Astrocyte of the hippocampus (primary cell): ENCODE data around the gene ARHGEF11.
A peak's percentile ranks its signal among the peaks of the same experiment; 100 is the strongest.
"Not testable (repeated sequence)": the region's sequence is repeated elsewhere in the genome, so short reads cannot be mapped to it uniquely, and the experiment has no call there.

ENCODE experiments used
- DNase-seq: peaks from one replicate; pipeline ENCODE4 v3.0.0; 2011; ENCODE audit warnings: low read depth, low spot score

The ARHGEF11 gene

DNA sequence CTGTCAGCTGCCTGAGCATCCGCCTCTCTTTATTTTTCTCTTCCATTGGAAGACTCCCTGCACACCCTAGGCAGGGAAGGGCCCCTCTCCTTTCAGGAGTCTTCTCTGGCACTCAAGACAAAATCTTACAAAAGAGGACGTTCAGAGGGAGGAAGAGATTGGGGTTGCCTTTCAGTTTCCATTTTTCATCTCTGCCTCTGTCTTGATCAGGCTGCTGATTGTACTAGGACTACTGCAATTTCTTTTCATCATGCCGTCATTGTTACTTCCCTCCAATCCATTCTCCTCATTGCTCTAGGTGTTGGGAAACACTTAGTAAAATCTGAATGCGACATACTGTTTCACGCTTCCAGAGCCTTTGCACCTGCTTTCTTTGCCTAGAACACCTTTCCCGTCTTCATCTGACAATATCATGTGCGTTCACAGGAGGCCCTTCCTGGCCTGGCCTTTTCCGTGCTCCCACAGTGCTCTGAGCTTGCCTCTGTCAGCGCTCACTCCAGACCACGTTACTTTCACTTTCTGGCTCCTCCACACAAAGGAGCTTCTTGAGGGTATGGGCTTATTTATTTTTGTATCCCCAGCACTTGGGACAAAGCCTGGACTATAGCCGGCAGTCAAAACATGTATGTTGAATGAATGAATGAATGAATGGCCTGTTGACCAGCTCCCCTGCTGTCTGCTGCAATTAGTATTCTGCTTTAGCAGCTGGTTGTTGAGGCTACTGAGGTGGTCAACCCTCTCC lies 114.2 kb downstream of the ARHGEF11 start:
- peak; percentile 49 for DNase-seq

DNA sequence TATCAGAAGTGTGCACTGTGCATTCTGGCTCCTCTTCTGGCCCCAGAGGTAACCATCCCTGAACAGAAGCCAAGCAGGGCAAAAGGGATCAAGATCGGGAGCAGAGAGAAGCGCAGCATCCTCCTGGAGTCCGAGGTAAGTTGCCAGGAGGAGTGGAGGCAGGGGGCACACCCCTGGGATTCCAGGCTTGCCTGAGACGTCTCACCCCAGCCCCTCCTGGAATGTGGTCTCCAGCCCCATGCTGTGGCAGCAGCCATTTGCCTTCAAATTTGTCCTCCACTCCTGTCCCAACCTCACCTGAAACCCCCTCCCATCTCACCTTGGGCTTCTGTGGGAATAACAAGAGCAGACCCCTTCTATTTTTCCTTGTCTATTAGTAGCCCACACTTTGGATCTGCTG lies 115.1 kb downstream of the ARHGEF11 start:
- no peak for DNase-seq

DNA sequence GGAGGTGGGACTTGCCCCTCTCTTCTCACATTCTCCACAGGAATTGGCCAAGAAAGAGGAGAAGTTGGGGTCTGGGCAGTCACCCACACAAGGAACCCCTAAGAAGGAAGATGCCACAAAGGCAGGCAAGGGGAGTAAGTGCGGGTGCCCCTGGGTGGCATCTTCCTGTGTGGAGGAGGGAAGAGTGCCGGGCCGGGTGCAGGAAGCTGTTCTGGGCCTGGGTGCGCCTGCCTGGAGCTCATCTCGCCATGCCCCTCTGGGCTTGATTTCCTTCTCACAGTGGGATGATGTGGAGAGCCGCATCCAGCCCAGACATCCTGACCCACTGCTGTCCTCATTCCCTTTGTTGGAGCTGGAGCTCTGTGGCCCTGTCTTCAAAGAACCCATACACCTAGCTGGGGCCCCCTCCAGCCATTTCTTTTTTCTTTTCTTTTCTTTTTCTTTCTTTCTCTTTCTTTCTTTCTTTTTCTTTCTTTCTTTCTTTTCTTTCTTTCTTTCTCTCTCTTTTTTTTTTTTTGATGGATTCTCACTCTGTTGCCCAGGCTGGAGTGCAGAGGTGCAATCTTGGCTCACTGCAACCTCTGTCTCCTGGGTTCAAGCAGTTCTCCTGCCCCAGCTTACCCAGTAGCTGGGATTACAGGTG lies 115.8 kb downstream of the ARHGEF11 start:
- DNase-seq, result no peak

DNA sequence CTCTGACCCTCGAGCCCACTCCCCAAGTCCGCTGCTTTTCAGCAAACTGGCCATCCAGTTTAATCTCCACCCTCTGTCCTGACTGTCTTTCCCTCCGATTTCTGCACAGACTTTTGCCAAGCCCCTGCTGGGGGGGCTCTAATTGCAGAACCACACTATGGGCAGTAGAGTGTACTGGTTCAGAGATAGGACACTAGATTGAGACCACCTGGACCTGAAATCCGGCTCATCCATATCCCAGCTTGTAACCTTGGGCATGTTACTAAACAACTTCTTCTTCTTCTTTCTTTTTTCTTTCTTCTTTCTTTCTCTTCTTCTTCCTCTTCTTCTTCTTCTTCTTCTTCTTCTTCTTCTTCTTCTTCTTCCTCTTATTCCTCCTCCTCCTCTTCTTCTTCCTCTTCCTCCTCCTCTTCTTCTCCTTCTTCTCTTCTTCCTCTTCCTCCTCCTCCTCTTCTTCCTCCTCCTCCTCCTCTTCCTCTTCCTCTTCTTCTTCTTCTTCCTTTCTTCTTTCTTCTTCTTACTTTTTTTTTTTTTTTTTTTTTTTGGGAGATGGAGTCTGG lies 117.4 kb downstream of the ARHGEF11 start:
- no peak for DNase-seq

DNA sequence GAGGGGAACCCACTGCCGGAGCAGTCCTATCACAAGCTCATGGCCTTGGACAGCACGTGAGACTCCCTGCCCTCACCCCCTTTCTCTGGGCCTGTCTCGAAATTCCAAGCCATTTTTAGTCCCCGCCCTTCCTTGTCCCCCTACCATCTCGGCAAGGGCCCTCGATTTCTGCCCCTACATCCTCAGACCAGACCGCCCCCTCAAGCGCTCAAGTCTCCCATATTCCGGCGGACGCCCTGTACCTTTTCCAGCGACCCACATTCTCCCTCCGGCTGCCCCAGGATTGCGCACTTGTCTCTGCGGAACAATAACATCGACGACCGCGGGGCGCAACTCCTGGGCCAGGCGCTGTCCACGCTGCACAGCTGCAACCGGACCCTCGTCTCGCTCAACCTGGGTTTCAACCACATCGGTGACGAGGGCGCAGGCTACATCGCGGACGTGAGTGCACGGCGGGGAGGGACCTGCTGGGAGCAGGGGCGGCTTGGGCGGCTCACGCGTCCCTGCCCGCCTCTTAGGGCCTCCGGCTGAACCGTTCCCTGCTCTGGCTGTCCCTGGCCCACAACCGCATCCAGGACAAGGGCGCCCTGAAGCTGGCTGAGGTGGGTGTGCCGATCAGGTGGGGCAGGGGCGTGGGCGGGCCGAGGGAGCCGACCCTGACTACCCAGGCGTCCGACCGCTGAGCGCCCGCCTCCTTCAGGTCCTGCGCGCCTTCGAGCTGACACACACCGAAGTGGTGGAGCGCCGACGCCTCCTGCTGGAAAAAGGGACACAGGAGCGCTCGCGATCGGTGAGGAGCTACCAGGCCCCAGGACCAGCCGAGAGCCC lies 118.1 kb downstream of the ARHGEF11 start:
- peak; percentile 90 for DNase-seq

DNA sequence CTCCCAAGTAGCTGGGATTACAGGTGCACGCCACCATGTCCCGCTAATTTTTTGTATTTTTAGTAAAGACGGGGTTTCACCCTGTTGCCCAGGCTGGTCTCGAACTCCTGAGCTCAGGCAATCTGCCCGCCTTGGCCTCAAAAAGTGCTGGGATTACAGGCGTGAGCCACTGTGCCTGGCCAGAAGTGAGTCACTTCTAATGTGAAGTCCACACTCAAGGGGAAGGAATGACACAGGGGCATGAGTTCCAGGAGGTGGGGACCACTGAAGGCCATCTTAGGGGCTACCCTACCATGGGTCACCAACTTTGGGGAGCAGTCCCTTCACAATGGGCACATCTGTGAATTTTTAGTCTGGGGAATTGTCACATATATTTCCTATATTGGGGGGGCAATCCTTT lies 118.8 kb downstream of the ARHGEF11 start:
- not testable (repeated sequence) for DNase-seq

DNA sequence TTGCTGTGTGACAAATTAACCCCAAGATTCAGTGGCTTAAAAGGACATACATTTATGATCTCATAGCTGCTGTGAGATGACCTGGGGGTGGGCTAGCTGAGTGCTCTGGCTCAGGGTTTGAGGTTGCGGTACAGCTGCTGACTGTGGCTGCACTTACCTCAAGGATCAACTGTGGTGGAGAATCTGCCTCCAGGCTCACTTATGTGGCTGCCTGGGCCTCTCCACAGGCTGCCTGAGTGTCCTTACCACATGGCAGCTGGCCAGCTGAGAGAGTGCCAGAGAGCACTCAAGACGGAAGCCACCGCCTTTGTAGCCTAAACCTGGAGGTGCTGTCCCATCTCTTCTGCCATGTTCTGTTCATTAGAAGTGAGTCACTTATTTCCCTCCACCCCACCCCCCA lies 119.4 kb downstream of the ARHGEF11 start:
- DNase-seq, result peak; percentile 72

DNA sequence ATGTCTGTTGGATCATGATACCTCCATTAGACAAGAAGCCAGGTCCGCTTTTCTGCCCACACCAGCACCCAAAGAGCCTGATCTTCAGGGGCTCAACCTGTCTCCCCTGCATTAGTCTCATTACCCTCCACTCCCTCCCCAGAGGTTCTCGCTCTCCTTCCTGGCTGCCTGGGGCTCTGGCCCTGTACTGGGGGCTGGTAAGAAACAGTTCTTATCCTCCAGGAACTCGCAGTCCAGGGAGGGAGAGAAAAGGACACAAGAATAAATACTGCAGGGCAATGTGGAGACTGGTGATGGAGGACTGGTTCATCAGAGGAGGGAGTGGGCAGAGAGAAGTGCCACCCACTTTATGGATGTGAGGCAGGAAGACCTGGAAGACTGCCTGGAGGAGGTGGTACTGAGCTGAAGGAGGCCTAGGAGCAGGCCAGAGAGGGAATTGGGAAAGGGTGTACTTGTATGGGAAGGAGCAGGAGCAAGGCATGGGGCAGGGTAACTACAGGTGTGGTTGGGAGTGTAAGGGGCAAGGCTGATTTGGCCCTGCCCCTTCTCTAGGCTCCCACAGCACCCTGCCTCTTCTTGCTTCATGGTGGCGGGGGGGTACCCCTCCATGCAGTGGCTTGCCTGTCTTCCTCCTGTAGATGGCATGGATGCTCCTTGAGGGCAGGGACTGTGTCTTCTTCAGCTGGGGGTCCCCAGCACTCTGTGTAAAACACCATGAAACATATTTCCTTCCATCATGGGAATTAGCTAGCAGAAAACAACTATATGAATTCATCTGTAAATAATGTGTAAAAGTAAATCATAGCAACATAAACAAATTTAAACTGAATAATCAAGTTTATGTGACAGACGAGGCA lies 120.2 kb downstream of the ARHGEF11 start:
- DNase-seq, result no peak

DNA sequence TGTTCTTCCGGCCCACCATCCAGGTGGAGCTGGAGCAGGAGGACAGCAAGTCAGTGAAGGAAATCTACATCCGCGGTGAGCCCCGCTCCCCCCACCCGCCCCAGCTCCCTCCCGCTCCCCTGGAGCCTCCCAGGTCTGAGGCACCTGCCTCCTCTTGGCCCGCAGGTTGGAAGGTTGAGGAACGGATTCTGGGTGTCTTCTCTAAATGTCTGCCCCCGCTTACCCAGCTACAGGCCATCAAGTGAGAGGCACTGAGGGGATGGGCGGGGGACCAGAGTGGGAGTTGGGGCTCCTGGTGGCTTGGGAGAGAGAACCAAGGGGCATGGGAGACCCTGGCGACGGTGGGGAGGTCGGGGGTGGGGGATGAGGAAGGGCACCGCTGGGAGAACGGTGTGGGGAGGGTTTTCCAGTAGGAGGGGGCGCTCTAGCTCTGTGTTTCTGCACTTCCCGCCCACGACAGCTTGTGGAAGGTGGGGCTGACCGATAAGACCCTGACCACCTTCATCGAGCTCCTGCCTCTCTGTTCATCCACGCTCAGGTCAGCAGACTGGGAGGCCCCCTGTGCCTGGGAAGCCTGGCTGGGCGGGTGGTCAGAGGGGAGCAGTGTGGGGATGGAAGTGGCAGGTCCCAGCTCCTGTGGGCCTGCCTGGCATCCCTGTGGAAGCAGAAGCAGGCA lies 120.9 kb downstream of the ARHGEF11 start:
- no peak for DNase-seq

DNA sequence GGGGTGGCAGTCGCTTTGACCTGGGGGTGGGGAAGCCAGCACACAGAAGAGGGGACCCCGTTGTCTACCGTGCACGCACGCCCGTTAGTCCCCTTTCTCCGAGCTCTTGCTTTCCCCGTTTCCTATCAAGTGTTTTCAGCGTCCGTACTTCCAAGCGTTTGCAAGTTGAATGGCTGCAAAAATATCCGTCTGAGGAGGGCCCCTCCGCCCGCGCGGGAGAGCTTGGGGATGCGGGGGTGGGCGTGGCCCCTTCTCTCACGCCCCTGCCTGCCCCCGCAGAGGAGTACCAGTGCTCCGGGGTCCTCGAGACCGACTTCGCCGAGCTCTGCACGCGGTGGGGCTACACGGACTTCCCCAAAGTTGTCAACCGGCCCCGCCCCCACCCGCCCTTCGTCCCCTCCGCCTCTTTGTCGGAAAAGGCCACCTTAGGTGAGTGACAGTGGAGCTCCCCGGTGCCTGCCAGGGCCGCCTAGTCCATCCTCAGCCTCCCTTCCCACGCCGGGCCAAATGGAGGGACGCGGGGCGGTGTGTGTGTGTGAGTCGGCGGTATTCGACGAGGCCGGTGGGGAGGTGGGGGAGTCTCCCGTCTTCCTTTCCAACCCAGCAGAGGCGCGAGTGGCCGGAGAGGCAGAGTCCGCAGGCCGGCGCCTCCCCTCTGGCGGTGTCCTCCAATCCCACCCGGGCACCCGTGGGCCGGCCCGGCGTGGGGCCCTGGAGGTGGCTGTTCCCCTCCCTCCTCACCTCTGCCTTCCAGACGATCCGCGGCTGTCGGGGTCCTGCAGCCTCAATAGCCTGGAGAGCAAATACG lies 121.7 kb downstream of the ARHGEF11 start:
- DNase-seq, result no peak

DNA sequence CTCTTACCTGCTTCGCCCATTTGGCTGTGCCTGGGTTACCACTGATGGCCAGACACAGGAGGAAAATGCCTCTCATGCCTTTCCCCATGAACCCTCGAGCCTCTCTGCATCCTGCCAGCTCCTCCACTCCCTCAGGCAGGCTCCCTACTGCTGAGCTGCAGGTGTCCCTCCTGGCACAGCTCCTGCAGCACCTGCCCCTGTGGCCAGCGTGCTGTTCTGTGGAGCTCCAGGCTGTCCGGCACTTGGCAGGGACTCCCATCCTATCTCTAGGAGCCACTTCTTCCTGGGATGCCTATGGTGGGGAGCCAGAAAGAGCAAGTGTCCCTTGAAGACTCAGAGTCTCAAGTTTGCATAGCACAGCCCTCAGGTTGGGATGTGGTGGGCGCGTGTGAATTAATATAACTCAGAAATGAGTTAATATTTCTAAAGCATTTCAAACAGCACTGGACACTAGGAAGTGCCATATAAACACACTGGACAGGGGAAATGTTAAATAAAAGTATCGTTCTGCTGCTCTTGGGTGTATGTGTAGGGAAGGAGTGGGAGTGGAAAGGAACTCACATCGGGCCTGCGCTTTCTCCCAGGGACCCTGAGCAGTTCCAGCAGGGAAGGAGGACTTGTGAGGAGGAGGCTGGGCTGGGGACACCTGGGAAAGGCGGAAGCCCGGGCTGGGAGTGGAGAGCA lies 122.4 kb downstream of the ARHGEF11 start:
- DNase-seq, result no peak

DNA sequence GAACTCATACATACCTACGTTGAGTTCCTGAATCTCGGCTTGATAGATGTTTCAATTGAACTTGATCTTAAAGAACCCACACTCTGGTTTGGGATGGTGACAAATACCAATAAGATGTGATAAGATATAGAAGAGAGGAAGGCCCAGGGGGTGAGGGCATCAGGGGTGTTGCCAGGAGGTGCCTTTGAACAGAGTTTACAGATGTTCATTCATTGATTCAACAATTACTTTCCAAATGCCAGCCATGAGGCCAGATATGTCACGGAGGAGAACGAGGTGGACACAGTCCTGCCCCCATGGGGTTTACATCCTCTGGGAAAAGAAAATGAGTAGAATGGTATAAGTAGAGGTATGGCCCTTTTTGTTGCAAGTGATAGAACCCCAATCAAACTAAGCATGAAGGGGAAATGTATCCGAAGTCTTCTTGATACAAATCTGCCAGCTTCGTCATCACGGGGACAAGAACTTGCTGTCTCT lies 124.5 kb downstream of the ARHGEF11 start:
- DNase-seq, result no peak

DNA sequence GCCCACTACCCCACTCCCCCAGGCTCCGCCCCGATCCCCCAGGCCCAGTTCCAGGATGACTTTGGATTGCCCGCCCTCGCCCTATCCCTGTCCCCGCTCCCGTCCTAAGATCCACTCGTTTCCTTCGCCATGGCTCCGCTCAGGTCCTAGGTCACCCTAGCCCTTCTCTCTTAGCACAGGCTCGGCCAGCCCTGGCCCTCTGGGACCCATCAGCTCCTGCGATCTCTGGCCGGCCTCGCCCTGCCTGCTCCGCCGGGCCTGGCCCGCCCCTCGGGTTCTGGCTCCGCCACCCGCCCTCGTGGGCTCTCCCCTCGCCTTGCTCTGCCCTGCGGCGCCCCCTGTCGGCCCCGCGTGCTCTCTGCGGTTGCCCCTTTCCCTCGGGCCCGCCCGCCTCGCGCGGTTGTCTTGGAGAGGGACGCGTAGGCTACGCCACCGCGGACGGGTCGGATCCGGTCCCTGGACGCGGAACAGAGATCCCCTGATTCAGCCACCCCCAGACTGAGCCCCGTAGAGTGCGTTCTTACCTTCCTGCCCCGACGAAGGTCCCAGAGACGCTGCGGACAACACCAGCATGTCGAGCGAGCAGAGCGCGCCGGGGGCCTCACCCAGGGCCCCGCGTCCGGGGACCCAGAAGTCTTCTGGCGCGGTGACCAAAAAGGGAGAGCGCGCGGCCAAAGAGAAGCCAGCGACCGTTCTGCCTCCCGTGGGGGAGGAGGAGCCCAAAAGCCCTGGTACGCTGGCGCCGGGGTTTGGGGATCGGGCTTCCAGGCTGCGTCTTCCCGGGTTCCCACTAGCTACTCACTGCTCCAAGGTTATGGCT lies 125.1 kb downstream of the ARHGEF11 start, which contains the start of gene LRRC71:
Gene LRRC71 (plus strand): TSS at position 400 of the 820 bp plus-strand sequence. CDS start 172 bp downstream, at position 572.
- peak; percentile 94 for DNase-seq

DNA sequence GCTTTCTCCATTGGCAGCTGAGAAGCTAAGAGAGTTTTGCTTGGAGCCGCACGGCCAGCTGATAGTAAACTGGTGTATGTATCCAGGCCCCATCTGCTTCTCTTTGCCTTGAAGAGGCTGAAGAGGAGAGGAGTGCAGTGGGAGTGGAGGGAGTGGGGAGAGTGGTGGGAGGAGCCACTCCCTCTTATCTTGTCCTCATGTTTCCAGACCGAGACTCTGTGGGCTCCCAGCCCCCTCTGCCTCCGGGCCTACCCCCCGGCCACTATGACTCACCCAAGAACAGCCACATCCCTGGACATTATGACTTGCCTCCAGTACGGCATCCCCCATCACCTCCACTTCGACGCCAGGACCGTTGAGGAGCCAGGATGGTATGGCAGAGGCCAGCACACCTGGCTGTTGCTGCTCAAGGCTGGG lies 131.1 kb downstream of the ARHGEF11 start:
- peak; percentile 62 for DNase-seq

DNA sequence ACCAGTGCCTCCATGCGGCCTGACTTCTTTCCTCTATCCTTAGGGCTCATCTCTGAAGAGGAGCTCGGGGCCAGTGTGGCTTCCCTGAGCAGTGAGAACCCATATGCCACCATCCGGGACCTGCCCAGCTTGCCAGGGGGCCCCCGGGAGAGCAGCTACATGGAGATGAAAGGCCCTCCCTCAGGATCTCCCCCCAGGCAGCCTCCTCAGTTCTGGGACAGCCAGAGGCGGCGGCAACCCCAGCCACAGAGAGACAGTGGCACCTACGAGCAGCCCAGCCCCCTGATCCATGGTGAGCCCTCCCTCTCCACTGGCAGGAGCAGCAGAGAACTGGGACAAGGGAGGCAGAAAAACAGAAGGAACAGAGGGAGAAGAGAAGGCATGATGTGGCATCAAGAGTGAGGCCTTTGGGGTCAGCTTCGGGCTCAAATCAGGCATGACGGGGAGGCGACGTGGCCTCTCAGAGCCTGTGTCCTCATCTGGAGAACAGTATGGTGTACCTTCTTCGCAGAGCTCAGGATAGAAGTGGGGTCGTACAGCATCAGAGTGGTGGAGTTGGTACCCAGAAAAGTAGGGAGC lies 131.6 kb downstream of the ARHGEF11 start:
- no peak for DNase-seq

DNA sequence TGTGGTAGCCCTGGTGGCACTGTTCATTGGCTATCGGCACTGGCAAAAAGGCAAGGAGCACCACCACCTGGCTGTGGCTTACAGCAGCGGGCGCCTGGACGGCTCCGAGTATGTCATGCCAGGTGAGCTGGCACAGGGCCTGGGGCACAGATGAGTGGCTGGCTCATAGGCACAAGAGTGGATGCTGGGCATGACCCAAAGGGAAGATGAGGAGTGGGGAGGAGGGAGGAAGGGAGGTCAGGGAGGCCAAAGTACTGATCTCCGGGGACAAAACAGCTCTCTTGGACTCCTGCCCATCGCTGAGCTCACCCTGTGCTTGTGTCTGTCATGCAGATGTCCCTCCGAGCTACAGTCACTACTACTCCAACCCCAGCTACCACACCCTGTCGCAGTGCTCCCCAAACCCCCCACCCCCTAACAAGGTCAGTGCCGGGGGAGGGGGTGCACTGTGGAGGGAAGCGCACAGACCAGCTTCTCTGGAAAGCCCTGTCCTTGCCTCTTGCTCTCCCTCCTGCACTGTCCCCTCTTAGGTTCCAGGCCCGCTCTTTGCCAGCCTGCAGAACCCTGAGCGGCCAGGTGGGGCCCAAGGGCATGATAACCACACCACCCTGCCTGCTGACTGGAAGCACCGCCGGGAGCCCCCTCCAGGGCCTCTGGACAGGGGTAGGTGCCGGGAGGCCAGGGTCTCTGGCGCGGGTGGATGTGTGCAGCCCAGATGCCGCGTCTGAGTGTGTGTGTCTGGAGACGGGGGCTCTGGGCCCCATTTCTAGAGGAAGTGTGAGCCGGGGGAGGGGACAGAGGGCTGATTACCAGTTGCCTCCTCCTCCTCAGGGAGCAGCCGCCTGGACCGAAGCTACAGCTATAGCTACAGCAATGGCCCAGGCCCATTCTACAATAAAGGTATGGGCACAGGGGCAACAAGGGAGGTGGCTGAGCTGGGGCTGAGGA lies 132.4 kb downstream of the ARHGEF11 start:
- DNase-seq, result no peak

DNA sequence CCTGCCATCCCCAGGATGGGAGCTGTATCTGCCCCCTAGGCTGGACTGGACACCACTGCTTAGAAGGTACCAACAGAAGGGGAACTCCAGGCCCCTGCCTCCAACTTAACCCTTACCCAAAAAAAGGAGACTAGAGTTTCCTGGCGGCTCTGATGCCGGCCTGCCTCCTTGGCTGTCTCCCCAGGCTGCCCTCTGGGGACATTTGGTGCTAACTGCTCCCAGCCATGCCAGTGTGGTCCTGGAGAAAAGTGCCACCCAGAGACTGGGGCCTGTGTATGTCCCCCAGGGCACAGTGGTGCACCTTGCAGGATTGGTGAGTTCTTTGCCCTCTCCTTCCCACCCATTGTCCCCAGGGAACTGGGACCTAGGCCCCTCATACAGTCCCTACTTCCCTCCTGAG lies 133.2 kb downstream of the ARHGEF11 start:
- DNase-seq, result no peak
